GM04503 (cell line): ENCODE measurements around the gene MYADM.

Experiments
- DNase-seq: peaks from one replicate; pipeline ENCODE4 v3.0.0-alpha.2; 2012; ENCODE audit warnings: low read depth

The MYADM gene

DNA sequence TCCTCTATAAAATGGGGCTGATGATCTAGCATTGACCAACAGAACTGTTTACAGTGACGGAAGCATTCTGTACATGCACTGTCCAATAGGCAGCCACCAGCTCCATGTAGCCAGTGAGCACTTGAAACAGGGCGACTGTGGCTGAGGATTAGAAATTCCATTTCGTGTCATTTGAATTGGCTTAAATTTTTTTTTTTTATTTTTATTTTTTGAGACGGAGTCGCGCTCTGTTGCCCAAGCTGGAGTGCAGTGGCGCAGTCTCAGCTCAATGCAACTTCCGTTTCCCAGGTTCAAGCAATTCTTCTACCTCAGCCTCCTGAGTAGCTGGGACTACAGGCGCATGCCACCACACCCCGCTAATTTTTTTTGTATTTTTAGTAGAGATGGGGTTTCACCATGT lies 17.4 kb downstream of the MYADM start:
- DNase-seq = no peak

GRCh38 chr19:53892301-53892980 lies 24.8 kb downstream of the MYADM start:
- no peak for DNase-seq

DNA sequence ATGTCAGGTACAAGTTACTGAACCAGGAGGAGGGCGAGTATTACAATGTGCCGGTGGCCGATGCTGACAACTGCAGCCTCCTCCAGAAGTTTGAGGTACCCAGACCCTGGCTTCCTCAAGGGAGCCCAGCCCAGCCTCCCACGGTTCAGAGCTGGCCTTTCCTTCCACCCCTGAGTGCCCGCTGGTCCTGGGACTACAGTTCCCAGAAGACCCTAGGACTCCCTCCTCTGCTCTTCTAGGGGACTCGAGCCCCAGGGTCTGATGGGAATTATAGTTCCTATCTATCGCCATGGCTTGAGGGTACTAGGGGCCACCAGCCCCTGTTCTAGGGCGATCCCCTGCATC lies 25.3 kb downstream of the MYADM start:
- no peak for DNase-seq

DNA sequence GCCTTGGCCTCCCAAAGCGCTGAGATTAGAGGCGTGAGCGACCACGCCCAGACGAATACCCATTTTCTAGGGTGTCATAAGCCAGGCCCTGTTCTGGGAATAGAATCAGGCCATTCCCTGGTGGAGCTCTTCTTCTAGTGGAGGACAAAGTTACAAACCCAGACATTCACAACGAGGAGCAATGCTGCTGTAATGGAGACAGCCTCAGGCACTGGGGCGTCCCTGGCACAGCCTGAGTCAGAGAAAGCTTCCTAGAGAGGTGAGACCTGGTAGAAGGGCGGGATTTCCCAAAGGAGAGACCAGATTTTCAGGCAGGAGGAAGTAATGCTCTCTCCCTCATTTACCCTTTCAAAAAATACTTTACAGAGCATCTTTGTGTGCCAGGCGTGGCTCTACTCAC lies 27.0 kb downstream of the MYADM start:
- no peak for DNase-seq

DNA sequence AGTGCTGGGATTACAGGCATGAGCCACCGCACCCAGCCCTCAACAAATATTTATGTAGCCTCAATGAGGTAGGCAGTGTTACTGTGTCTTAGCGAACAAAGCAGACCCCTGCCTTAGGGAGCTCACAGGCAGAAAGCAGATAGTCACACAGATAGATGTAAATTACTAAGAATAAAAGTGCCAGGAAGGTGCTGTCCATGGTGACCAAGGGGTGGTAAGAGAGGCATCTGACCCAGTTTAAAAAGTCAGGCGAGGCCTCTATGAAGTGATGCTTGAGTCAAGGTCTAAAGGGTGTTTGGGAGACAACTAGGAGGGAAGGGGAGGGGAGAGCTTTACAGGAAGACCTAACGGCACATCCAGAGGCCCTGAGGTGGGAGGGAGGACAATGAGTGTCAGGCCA lies 29.0 kb downstream of the MYADM start:
- no peak for DNase-seq

- DNase-seq = no peak
Measured at GRCh38 chr19:53897459-53897858, 29.8 kb downstream of the MYADM start.

DNA sequence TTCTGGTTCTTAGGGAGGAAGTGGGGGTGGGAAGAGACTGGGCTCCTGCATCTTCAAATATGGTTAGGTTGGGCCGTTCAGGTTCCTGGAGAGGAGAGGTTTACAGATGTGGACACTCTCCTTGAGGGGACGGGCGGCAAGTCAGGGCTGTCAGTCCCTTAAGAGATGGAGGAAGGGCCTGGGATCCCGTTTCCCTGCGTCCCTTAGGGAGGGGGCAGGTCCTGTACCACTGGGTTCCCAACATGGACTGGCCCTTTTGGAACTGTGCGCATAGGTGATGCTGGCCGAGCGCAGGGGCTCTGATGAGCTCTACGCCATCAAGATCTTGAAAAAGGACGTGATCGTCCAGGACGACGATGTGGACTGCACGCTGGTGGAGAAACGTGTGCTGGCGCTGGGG lies 30.5 kb downstream of the MYADM start:
- DNase-seq = no peak

DNA sequence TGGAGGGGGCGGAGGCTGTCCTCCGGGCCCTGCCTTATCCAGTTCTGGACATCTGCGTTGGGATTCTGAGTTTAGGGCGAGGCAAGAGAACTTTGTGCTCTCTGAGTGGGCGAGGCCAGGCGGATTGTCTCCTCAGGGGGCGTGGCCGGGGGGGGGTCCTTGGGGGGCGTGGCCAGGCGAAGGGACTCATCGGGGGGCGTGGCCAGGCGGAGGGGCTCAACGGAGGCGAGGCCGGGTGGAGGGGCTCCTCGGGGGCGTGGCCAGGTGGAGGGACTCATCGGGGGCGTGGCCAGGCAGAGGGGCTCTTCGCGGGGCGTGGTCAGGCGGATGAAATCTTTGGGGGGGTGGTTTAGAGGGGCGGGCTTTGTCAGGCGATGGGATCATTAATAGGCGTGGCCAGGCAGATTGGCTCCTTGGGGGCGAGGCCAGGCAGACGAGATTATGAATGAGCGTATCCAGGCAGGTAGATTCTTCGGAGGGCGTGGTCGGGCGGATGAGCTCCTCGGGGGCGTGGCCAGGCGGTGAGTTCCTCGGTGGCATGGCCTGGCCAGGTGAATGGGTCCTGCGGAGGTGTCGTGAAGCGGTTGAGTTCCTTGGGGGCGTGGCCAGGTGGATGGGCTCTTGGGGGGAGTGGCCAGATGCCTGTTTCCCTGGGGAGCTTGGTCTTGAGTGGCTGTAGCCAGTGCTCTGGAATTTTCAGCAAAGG lies 31.1 kb downstream of the MYADM start:
- DNase-seq = no peak

- DNase-seq = no peak
Measured at GRCh38 chr19:53900191-53900860, 32.6 kb downstream of the MYADM start.

DNA sequence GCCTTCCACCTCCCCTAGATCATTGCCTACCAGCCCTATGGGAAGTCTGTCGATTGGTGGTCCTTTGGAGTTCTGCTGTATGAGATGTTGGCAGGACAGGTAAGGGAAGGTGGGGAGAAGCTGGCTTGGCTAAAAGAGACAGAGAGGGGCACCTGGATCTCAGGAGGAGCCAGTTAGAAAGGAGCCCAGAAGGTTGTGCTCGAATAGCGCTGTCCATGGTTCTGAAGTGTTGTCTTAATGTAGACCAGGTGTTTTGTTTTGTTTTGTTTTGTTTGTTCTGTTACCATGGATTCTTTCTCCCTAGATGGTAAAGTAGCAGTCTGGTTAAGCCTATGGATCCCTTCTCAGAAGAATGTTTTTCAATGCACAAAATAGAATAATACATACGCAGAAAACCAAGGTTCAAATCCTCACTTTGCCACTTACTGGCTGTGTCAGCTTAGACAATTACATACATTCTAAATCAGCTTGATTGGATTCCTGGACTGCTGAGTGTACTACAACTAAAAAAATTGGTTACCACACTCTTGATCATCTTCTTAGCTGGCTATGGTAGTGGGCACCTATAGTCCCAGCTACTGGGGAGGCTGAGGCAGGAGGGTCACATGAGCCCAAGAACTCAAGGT lies 35.5 kb downstream of the MYADM start:
- DNase-seq = no peak

GRCh38 chr19:53904909-53905308 lies 37.2 kb downstream of the MYADM start:
- DNase-seq = no peak

DNA sequence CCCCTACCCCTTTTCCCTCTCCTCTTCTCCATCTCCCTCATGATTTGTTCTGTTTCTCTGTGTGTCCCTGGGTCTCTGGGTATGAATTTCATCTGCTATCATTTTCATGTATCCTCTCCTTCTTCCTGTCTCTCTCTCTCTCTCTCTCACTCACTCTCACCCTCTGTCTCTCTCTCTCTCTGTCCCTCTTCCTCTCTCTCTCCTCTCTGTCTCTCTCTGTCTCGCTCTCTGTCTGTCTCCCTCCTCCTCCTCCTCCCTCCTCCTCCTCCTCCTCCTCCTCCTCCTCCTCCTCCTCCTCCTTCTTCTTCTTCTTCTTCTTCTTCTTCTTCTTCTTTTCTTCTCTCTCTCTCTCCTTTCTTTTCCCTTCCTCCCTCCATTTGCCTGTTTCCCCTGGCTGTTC lies 38.1 kb downstream of the MYADM start:
- DNase-seq = no peak

GRCh38 chr19:53906211-53907192 lies 38.8 kb downstream of the MYADM start:
- no peak for DNase-seq

- DNase-seq = no peak
Measured at GRCh38 chr19:53907193-53907581, 39.5 kb downstream of the MYADM start.

- no peak for DNase-seq
Measured at GRCh38 chr19:53907690-53908089, 40.0 kb downstream of the MYADM start.

DNA sequence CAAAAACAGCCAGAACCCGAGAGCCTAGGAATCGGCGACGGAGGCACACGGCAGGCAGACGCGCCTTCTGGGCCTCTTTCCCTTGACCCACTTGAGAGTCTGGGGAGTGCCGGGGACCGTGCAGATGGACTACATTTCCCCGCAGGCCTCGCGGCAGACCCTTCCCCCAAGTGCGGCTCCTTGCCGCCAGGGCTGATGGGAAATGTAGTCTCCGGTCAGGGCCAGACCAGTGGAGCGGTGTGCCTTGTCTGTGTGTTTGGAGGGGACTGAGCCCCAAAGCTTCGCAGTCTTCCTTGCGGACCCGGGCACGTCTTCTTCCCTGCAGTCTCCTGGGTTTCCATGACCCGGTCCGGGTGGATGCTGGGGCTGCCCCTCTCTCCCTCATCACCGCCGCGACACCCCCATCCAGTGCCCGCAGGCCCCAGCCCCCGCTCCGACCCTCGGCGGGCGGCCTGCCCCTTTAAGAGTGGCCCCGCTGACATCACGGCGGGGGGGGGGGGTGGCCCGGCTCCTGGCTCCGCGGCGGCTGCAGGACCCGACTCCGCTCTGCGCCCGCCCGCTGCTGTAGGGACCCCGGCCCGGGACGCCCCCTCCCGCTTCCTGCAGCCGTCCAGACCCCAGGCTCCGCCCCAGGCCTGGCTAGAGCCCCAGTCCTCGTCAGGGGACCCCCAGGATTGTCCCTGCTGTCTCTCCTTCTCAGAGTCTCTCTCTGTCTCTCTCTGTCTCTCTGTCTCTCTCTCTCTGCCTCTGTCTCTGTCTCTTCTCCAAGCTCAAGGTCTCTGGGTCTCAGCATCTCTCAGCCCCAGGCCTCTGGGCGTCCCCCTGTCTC lies 40.6 kb downstream of the MYADM start:
- no peak for DNase-seq

DNA sequence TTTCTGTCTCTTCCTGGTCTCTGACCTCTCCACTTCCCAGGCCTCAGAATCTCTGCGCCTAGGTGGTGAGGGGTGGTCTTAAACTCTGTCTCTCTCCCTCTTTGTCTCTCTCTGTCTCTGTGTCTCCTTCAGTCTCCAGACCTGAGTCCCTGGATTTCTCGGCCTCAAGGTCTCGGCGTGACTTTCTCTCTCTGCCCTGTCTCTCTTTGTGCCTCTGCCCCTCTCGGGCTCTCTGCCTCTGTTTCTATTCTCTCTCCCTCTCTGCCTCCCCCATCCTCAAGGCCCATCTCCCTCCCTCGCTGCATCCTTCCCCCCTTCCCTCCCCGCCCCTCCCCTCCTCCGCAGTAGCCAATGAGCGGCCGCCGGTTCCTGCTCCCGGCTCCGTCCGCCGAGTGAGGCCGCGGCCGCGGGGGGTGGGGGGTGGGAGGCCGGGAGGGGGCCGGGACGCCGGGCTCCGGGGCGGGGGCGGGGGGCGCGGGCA lies 41.3 kb downstream of the MYADM start, which contains the start of gene CACNG7:
Gene CACNG7, plus strand, starts transcription at position 344 of the 481 bp plus-strand sequence. CDS start 3,554 bp downstream, outside the sequence.
- DNase-seq = no peak

- DNase-seq = no peak
Measured at GRCh38 chr19:53909471-53910169, 41.9 kb downstream of the MYADM start.

DNA sequence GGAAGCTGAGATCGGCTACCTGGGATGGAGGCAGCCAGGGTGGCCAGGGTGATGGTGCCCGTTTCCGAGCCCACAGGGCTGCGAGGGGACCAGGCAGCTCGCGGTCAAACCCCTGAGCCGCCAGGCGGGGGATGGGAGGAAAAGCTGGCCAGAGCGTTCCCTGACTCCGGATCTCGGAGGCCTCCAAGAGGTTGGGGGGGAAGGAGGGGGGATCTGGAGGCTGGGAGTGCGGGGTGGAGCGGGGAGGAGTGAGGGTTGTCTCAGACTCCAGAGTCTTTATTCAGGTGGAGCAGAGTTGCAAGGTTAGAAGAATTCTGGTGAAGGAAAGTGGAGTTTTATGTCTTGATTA lies 42.5 kb downstream of the MYADM start:
- no peak for DNase-seq

DNA sequence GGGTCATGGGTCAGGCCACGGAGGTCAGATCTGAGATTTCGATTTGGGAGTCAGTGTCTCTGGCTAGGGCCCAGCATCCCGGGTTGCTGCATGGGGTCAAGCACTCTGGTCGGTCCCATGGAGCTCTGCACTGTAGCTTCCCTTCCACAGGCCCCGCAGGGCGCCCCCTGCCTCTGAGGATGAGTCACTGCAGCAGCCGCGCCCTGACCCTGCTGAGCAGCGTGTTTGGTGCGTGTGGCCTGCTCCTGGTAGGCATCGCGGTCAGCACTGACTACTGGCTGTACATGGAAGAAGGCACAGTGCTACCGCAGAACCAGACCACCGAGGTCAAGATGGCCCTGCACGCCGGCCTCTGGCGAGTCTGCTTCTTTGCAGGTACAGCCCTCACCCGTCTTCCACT lies 45.0 kb downstream of the MYADM start:
- DNase-seq = no peak
